Endothelial cell of umbilical vein (primary cell): ENCODE results near the gene INPP5A. TPM values are rescaled to one million over a fixed set of nuclear protein-coding genes. Genes with fewer than 3 reads are reported as not detected.
"Not testable (repeated sequence)": the region's sequence is repeated elsewhere in the genome, so short reads cannot be mapped to it uniquely, and the experiment has no call there.

Source experiments
- BruUV-seq: library from RNA; stranded (reverse); fragments of 400-500 nt; replicated peaks from 2 replicates; lab custom pipeline; 2021; lab: Mats Ljungman, UMichigan
- CTCF ChIA-PET: fragments of 300-600, 350-600 bp; sonication (Branson Sonifier 250); formaldehyde crosslinking; loops from one replicate; lab custom pipeline; 2021; ENCODE audit warnings: antibody characterized with exemption, inconsistent platforms; lab: Charles Lee
- POLR2A ChIA-PET: fragments of 300-600, 350-600 bp; sonication (Branson Sonifier 250); formaldehyde crosslinking; loops from one replicate; lab custom pipeline; 2021; ENCODE audit warnings: antibody characterized with exemption, inconsistent platforms; lab: Charles Lee
- DNase-seq: peaks from one replicate; pipeline ENCODE4 v3.0.0-alpha.2; 2011; ENCODE audit warnings: low read depth, low spot score
- FAIRE-seq: peaks from 2 replicates; lab custom pipeline; 2011; peaks lifted over from hg19 to GRCh38; lab: Jason Lieb, UNC
- H2AFZ ChIP-seq: 2 replicates; pipeline ENCODE4 v1.6.0; 2012; ENCODE audit warnings: low read depth, low read length, control low read depth, inconsistent platforms
- H3K27ac ChIP-seq: 2 replicates; pipeline ENCODE4 v1.5.1; 2011; ENCODE audit warnings: low read depth, mild to moderate bottlenecking, control low read depth, low read length, moderate library complexity; ENCODE audit not compliant: insufficient read depth
- H3K27me3 ChIP-seq, 2 experiments: 2 replicates each; pipeline versions ENCODE4 v1.6.0 to v1.6.1; 2011; ENCODE audit warnings: low read length in 2 of 2, mixed read lengths in 1 of 2; ENCODE audit not compliant: control insufficient read depth in 2 of 2, insufficient read depth in 2 of 2
- H3K36me3 ChIP-seq, 2 experiments: 2 replicates in 1 of 2; 3 replicates in 1 of 2; pipeline ENCODE4 v1.5.1; 2011; ENCODE audit warnings: low read length in 2 of 2, mild to moderate bottlenecking in 1 of 2, moderate library complexity in 1 of 2; ENCODE audit not compliant: control insufficient read depth in 2 of 2, insufficient read depth in 2 of 2; ENCODE audit errors: extremely low read depth in 1 of 2
- H3K4me1 ChIP-seq: 3 replicates; pipeline ENCODE4 v1.5.1; 2011; ENCODE audit warnings: mild to moderate bottlenecking, low read length; ENCODE audit not compliant: control insufficient read depth, insufficient read depth; ENCODE audit errors: extremely low read depth
- H3K4me2 ChIP-seq: 2 replicates; pipeline ENCODE4 v1.6.1; 2011; ENCODE audit warnings: low read length, control low read depth, mixed read lengths; ENCODE audit not compliant: insufficient read depth
- H3K4me3 ChIP-seq, 3 experiments: fragments of 200-600 bp in 1 of 3; sonication (generic), shearing (Covaris generic) in 1 of 3; replicated peaks in 1 of 3; 2 replicates each; pipeline ENCODE4 v1.5.1; 2011 to 2016; ENCODE audit warnings: control low read depth in 3 of 3, low read length in 3 of 3, mild to moderate bottlenecking in 2 of 3, inconsistent platforms in 1 of 3, low read depth in 1 of 3, moderate library complexity in 1 of 3; ENCODE audit not compliant: insufficient read depth in 1 of 3
- H3K79me2 ChIP-seq: 2 replicates; pipeline ENCODE4 v1.6.0; 2012; ENCODE audit warnings: low read length, inconsistent platforms; ENCODE audit not compliant: control insufficient read depth, insufficient read depth
- H3K9ac ChIP-seq: replicated peaks from 2 replicates; pipeline ENCODE3; 2011; ENCODE audit warnings: low read length, control low read depth; ENCODE audit not compliant: insufficient read depth; ENCODE audit errors: extremely low read depth
- H3K9me1 ChIP-seq: replicated peaks from 3 replicates; pipeline ENCODE4 v1.6.0; 2011; ENCODE audit warnings: mild to moderate bottlenecking, low read length; ENCODE audit not compliant: control insufficient read depth, insufficient read depth; ENCODE audit errors: extremely low read depth
- H3K9me3 ChIP-seq: replicated peaks from 2 replicates; pipeline ENCODE4 v1.5.1; 2012; ENCODE audit warnings: low read length, inconsistent platforms; ENCODE audit not compliant: control insufficient read depth, insufficient read depth
- H4K20me1 ChIP-seq: replicated peaks from 2 replicates; pipeline ENCODE3; 2011; ENCODE audit warnings: mild to moderate bottlenecking, low read length; ENCODE audit not compliant: control insufficient read depth, insufficient read depth; ENCODE audit errors: extremely low read depth
- EZH2 ChIP-seq: IDR thresholded peaks from 2 replicates; pipeline ENCODE4 v1.6.1; 2012; ENCODE audit warnings: borderline replicate concordance, low read depth, mild to moderate bottlenecking, moderate library complexity, low read length, inconsistent platforms; ENCODE audit not compliant: severe bottlenecking
- FOS ChIP-seq: IDR thresholded peaks from 2 replicates; pipeline ENCODE4 v1.6.1; 2011; ENCODE audit warnings: mild to moderate bottlenecking, low read length, moderate library complexity, borderline replicate concordance; ENCODE audit not compliant: insufficient read depth
- GATA2 ChIP-seq: IDR thresholded peaks from 2 replicates; pipeline ENCODE4 v1.7.0; 2011; ENCODE audit warnings: low read depth, mild to moderate bottlenecking, moderate library complexity, mixed read lengths, low read length; ENCODE audit not compliant: insufficient read length, insufficient read depth
- JUN ChIP-seq: IDR thresholded peaks from 2 replicates; pipeline ENCODE4 v1.6.1; 2011; ENCODE audit warnings: borderline replicate concordance, low read depth; ENCODE audit not compliant: insufficient read length, insufficient read depth
- MYC ChIP-seq: IDR thresholded peaks from one replicate; pipeline ENCODE4 v1.6.1; 2011; ENCODE audit warnings: mild to moderate bottlenecking, low read depth, low read length
- POLR2A ChIP-seq: IDR thresholded peaks from 2 replicates; pipeline ENCODE4 v1.6.1; 2012; ENCODE audit warnings: low read depth, mild to moderate bottlenecking, control low read depth, low read length
- POLR2AphosphoS5 ChIP-seq: IDR thresholded peaks from 2 replicates; pipeline ENCODE4 v1.6.1; 2012; ENCODE audit warnings: low read depth, mild to moderate bottlenecking, control low read depth, low read length, moderate library complexity; ENCODE audit not compliant: insufficient read depth
- dilution Hi-C: fragments of 300-500 bp; cut with MboI; formaldehyde crosslinking; loops from one replicate; pipeline ENCODE4 v1.15.0; 2019; ENCODE audit warnings: low sequenced_read_pairs; ENCODE audit not compliant: extremely low pct_ligation_motif_present
- intact Hi-C: fragments of 100-400 bp; cut with micrococcal nuclease; formaldehyde crosslinking; loops from one replicate; pipeline ENCODE4 v1.10.0; 2022
- polyA plus RNA-seq, 4 experiments: library from polyadenylated mRNA; depleted of rRNA in 3 of 4; stranded (reverse) in 3 of 4; unstranded in 1 of 4; fragments of >200 nt; gene quantifications; 2 replicates each; pipeline versions ENCODE4 v1.2.1 to v1.2.3, GENCODE V29; 2011 to 2012; ENCODE audit warnings: missing spikeins in 1 of 4
- total RNA-seq: library from RNA; stranded (reverse); gene quantifications from 2 replicates; pipeline ENCODE4 v1.2.3, GENCODE V29; 2021
- TF ChIP-seq, protein P1 (sequence below), 2 donors: IDR thresholded peaks; 1 replicate in 1 of 2; 2 replicates in 1 of 2; pipeline ENCODE4 v1.5.1; 2011; ENCODE audit warnings: low read length in 2 of 2, mild to moderate bottlenecking in 2 of 2, moderate library complexity in 2 of 2, control low read depth in 1 of 2, inconsistent platforms in 1 of 2, low read depth in 1 of 2; ENCODE audit not compliant: insufficient read depth in 1 of 2; ENCODE audit errors: extremely low read depth in 1 of 2
- TF ChIP-seq, protein P2 (sequence below): IDR thresholded peaks from 2 replicates; pipeline ENCODE4 v1.6.1; 2011; ENCODE audit not compliant: insufficient read depth, insufficient read length

Gene INPP5A
- total and polyA plus RNA-seq, 2 donors (not counting 3 experiments of a cell fraction or from before 2014, with no cell fraction given), result 22.9 to 33.2 TPM

DNA sequence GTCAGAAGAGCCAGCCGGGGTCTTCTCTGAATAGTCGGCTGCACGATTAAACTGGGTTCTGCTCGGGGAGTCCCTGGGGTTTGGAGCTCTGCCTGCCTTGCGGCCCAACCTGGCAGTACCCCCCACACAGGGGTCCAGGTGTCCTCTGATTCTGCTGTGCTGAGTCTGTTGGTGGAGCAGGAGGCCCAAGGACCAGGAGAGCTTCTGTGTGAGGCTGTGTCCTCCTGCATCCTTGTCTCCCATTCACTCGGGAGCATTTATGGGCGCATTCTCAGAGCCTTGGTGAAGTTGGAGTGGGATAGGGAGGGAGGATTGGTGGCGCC, 14.2 kb downstream of the INPP5A start:
- FAIRE-seq, result no peak
- intact Hi-C loops (no loop called here), dilution Hi-C loops (no loop called here)
- Histone ChIP-seq H3K27me3 (no peaks in the 10 kb centered on the region), H3K27ac (no peak overlapping the region), H3K9ac (no peak overlapping the region), H4K20me1 (no peaks in the 10 kb centered on the region), H2AFZ (no peak overlapping the region), H3K9me1 (no peaks in the 10 kb centered on the region), H3K9me3 (no peaks in the 10 kb centered on the region), H3K4me1 (no peaks in the 10 kb centered on the region), H3K4me2 (no peak overlapping the region), H3K4me3 (no peak overlapping the region), H3K79me2 (peaks cover 7% of the 10 kb centered on the region), H3K36me3 (no peaks in the 10 kb centered on the region)
- TF ChIP-seq MYC (no peak), FOS (no peak), POLR2AphosphoS5 (no peak), EZH2 (no peak), POLR2A (no peak), GATA2 (no peak), JUN (no peak)
- TF ChIP-seq, protein P1, sequence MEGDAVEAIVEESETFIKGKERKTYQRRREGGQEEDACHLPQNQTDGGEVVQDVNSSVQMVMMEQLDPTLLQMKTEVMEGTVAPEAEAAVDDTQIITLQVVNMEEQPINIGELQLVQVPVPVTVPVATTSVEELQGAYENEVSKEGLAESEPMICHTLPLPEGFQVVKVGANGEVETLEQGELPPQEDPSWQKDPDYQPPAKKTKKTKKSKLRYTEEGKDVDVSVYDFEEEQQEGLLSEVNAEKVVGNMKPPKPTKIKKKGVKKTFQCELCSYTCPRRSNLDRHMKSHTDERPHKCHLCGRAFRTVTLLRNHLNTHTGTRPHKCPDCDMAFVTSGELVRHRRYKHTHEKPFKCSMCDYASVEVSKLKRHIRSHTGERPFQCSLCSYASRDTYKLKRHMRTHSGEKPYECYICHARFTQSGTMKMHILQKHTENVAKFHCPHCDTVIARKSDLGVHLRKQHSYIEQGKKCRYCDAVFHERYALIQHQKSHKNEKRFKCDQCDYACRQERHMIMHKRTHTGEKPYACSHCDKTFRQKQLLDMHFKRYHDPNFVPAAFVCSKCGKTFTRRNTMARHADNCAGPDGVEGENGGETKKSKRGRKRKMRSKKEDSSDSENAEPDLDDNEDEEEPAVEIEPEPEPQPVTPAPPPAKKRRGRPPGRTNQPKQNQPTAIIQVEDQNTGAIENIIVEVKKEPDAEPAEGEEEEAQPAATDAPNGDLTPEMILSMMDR (IDR thresholded peaks at IDR 0.05; ENCODE audit: extremely low read depth in 1 of 2, insufficient read depth in 1 of 2, low read depth in 1 of 2, low read length in 2 of 2), result no peak
- TF ChIP-seq, protein P2, sequence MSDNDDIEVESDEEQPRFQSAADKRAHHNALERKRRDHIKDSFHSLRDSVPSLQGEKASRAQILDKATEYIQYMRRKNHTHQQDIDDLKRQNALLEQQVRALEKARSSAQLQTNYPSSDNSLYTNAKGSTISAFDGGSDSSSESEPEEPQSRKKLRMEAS, result no peak
- no peak for DNase-seq
- no TSS peak for BruUV-seq
- POLR2A ChIA-PET, result no interaction called here
- CTCF ChIA-PET, result no interaction called here

DNA sequence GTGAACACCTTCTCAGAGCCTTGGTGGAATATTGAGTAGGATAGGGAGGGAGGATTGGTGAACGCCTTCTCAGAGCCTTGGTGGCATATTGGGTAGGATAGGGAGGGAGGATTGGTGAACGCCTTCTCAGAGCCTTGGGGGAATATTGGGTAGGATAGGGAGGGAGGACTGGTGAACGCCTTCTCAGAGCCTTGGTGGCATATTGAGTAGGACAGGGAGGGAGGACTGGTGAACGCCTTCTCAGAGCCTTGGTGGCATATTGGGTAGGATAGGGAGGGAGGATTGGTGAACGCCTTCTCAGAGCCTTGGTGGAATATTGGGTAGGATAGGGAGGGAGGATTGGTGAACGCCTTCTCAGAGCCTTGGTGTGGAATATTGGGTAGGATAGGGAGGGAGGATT, 15.0 kb downstream of the INPP5A start:
- dilution Hi-C loops, H3K79me2 ChIP-seq, H3K9ac ChIP-seq, H3K4me3 ChIP-seq, H3K27me3 ChIP-seq, DNase-seq, H3K4me1 ChIP-seq, BruUV-seq, H3K36me3 ChIP-seq, H4K20me1 ChIP-seq, H3K4me2 ChIP-seq, H3K9me1 ChIP-seq, intact Hi-C loops, POLR2A ChIA-PET, H3K27ac ChIP-seq, H3K9me3 ChIP-seq, H2AFZ ChIP-seq, FAIRE-seq, CTCF ChIA-PET: not testable (repeated sequence)

DNA sequence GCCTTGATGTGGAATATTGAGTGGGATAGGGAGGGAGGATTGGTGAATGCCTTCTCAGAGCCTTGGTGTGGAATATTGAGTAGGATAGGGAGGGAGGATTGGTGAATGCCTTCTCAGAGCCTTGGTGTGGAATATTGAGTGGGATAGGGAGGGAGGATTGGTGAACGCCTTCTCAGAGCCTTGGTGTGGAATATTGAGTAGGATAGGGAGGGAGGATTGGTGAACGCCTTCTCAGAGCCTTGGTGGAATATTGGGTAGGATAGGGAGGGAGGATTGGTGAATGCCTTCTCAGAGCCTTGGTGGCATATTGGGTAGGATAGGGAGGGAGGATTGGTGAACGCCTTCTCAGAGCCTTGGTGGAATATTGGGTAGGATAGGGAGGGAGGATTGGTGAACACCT, 16.0 kb downstream of the INPP5A start:
- H3K79me2 ChIP-seq, BruUV-seq, H3K27me3 ChIP-seq, H3K36me3 ChIP-seq, H2AFZ ChIP-seq, H3K9ac ChIP-seq, DNase-seq, H4K20me1 ChIP-seq, H3K4me1 ChIP-seq, POLR2A ChIA-PET, CTCF ChIA-PET, H3K4me3 ChIP-seq, H3K9me1 ChIP-seq, FAIRE-seq, H3K27ac ChIP-seq, intact Hi-C loops, H3K9me3 ChIP-seq, dilution Hi-C loops, H3K4me2 ChIP-seq: not testable (repeated sequence)
